ENCODE data around the gene CMKLR1. TPM values are rescaled to one million over a fixed set of nuclear protein-coding genes. Genes with fewer than 3 reads are reported as not detected.

CMKLR1 gene
- total and polyA plus RNA-seq, 4 donors = 0.67 to 13.7 (median 5.8) TPM

GRCh38 chr12:108326254-108326750 lies 12.8 kb downstream of the CMKLR1 start (continued):
- TF ChIP-seq, protein P1, sequence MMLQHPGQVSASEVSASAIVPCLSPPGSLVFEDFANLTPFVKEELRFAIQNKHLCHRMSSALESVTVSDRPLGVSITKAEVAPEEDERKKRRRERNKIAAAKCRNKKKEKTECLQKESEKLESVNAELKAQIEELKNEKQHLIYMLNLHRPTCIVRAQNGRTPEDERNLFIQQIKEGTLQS (IDR thresholded peaks at IDR 0.05) = no peak
- TF ChIP-seq, protein P2, sequence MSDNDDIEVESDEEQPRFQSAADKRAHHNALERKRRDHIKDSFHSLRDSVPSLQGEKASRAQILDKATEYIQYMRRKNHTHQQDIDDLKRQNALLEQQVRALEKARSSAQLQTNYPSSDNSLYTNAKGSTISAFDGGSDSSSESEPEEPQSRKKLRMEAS (IDR thresholded peaks at IDR 0.05) = no peak
- no peak for TF ChIP-seq REST (IDR thresholded peaks at IDR 0.05)

DNA sequence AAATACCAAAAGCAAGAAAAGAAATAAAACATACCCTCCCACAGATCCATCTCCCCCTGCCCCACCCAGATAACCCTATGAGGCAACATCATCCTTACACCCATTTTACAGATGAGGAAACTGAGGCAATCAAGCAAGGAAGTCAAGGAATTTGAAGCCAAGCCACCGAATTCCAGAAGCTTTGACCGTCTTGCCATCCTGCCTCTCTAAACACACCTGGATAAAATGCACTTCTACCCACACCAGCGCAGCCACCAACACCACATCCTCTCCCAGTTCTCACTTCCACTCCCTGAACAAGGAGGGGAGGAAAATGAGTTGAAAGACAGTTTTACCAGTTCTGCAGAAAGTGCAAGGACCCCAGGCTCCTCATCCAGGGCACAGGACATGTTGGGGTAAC lies 13.6 kb downstream of the CMKLR1 start:
- no peak overlapping the region for H3K4me3 ChIP-seq (ENCODE audit: low read depth in 1 of 3, low read length in 3 of 3)
- no peak overlapping the region for H3K9ac ChIP-seq (ENCODE audit: low read depth in 1 of 2, low read length in 2 of 2)
- no peak overlapping the region for H3K27ac ChIP-seq (ENCODE audit: low read depth in 1 of 2, low read length in 2 of 2)
- no peaks in the 10 kb centered on the region for H3K9me3 ChIP-seq (ENCODE audit: control insufficient read depth in 4 of 4, low read length in 3 of 4)
- no peaks in the 10 kb centered on the region for H3K27me3 ChIP-seq (ENCODE audit: control insufficient read depth in 4 of 4, insufficient read depth in 4 of 4, low read length in 3 of 4)
- H3K36me3 ChIP-seq (ENCODE audit: control insufficient read depth in 4 of 4, insufficient read depth in 3 of 4, low read depth in 1 of 4, low read length in 3 of 4) = peaks cover 0 to 2% (median 0%) of the 10 kb centered on the region in 4 donors
- H3K4me1 ChIP-seq (ENCODE audit: control insufficient read depth in 4 of 4, insufficient read depth in 4 of 4, low read length in 3 of 4) = no peaks in the 10 kb centered on the region
- TF ChIP-seq, protein P1 (IDR thresholded peaks at IDR 0.05) = no peak
- TF ChIP-seq RAD21 (IDR thresholded peaks at IDR 0.05) = no peak
- TF ChIP-seq, protein P3, sequence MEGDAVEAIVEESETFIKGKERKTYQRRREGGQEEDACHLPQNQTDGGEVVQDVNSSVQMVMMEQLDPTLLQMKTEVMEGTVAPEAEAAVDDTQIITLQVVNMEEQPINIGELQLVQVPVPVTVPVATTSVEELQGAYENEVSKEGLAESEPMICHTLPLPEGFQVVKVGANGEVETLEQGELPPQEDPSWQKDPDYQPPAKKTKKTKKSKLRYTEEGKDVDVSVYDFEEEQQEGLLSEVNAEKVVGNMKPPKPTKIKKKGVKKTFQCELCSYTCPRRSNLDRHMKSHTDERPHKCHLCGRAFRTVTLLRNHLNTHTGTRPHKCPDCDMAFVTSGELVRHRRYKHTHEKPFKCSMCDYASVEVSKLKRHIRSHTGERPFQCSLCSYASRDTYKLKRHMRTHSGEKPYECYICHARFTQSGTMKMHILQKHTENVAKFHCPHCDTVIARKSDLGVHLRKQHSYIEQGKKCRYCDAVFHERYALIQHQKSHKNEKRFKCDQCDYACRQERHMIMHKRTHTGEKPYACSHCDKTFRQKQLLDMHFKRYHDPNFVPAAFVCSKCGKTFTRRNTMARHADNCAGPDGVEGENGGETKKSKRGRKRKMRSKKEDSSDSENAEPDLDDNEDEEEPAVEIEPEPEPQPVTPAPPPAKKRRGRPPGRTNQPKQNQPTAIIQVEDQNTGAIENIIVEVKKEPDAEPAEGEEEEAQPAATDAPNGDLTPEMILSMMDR (IDR thresholded peaks at IDR 0.05; ENCODE audit: low read depth, low read length, missing input control) = no peak
- TF ChIP-seq ZBTB33 (IDR thresholded peaks at IDR 0.05) = no peak
- TF ChIP-seq TAF1 (conservative IDR thresholded peaks at IDR 0.05) = no peak
- TF ChIP-seq SP1 (IDR thresholded peaks at IDR 0.05) = no peak
- no peak for TF ChIP-seq REST (IDR thresholded peaks at IDR 0.05)
- TF ChIP-seq GABPA (IDR thresholded peaks at IDR 0.05 in 1 of 2, conservative IDR thresholded peaks at IDR 0.05 in 1 of 2) = no peak
- TF ChIP-seq EGR1 (IDR thresholded peaks at IDR 0.05; ENCODE audit: low read depth in 2 of 2) = no peak
- DNase-seq (ENCODE audit: low spot score) = no peak
- WGBS = 84% methylated on average over 3 of the region's 3 CpGs

Data from liver (tissue), 9 donors.